Natural killer cell (primary cell): ENCODE data around the gene POLD1. TPM values are rescaled to one million over a fixed set of nuclear protein-coding genes. Genes with fewer than 3 reads are reported as not detected.

Source experiments
- ATAC-seq, 3 donors: fragments of 150-1000 bp in 2 of 3; fragments of 200-7000 bp in 1 of 3; cut with Tn5 transposase; 1 replicate in 1 of 3; 2 replicates in 2 of 3; pipeline ENCODE4 v1.10.0; 2021; ENCODE audit warnings: mild to moderate bottlenecking in 2 of 3, moderate library complexity in 2 of 3
- DNase-seq, 2 donors: peaks; one replicate each; pipeline versions ENCODE4 v3.0.0 to v3.0.0-alpha.2; 2013 to 2021; ENCODE audit warnings: mixed read lengths in 1 of 2
- H3K27ac ChIP-seq: one replicate; pipeline ENCODE4 v1.5.1; 2013; ENCODE audit warnings: mild to moderate bottlenecking, low read length
- H3K27me3 ChIP-seq: one replicate; pipeline ENCODE4 v1.6.1; 2013; ENCODE audit warnings: low read length; ENCODE audit not compliant: control insufficient read depth, insufficient read depth
- H3K36me3 ChIP-seq: one replicate; pipeline ENCODE4 v1.6.1; 2013; ENCODE audit warnings: low read length; ENCODE audit not compliant: control insufficient read depth, insufficient read depth
- H3K4me1 ChIP-seq: one replicate; pipeline ENCODE4 v1.6.1; 2013; ENCODE audit warnings: low read length; ENCODE audit not compliant: control insufficient read depth, insufficient read depth
- H3K4me3 ChIP-seq: one replicate; pipeline ENCODE4 v1.5.1; 2013; ENCODE audit warnings: low read length
- H3K9me3 ChIP-seq: one replicate; pipeline ENCODE4 v1.6.1; 2013; ENCODE audit warnings: low read length; ENCODE audit not compliant: control insufficient read depth, insufficient read depth
- H3K27ac Mint-ChIP-seq, 2 donors: one replicate each; pipeline ENCODE4 v1.8.0; 2022; ENCODE audit warnings: mild to moderate bottlenecking in 2 of 2, mixed read lengths in 2 of 2, moderate library complexity in 1 of 2
- H3K27me3 Mint-ChIP-seq, 2 donors: one replicate each; pipeline ENCODE4 v1.8.0; 2022; ENCODE audit warnings: low read depth in 2 of 2, mixed read lengths in 2 of 2
- H3K36me3 Mint-ChIP-seq: one replicate; pipeline ENCODE4 v1.8.0; 2022; ENCODE audit warnings: mixed read lengths
- H3K4me1 Mint-ChIP-seq, 2 donors: one replicate each; pipeline ENCODE4 v1.8.0; 2022; ENCODE audit warnings: mixed read lengths in 2 of 2
- H3K4me3 Mint-ChIP-seq: one replicate; pipeline ENCODE4 v1.8.0; 2022; ENCODE audit warnings: mild to moderate bottlenecking, moderate library complexity, mixed read lengths
- H3K9me3 Mint-ChIP-seq, 2 donors: one replicate each; pipeline ENCODE4 v1.8.0; 2022; ENCODE audit warnings: mixed read lengths in 2 of 2
- WGBS: methylation state at CpG from one replicate; pipeline ENCODE4 v1.1.7; 2013; ENCODE audit warnings: missing lambda C conversion rate; ENCODE audit not compliant: insufficient coverage; 5-methylcytosine and 5-hydroxymethylcytosine counted together
- intact Hi-C: fragments of 100-400 bp; cut with micrococcal nuclease; formaldehyde crosslinking; loops from one replicate; pipeline ENCODE4 v1.14.2; 2022
- total RNA-seq, 4 donors: library from RNA; stranded (reverse); fragments of 120-200 nt in 1 of 4; gene quantifications; one replicate each; pipeline versions ENCODE4 v1.2.3 to v1.2.4, GENCODE V29; 2013 to 2022
- TF ChIP-seq, protein P1 (sequence below): fragments of 200-600 bp; IDR thresholded peaks from one replicate; pipeline ENCODE4 v1.8.0; 2022; ENCODE audit warnings: antibody characterized with exemption

The POLD1 gene
- total RNA-seq, 3 donors from 2014 or later (not counting 1 experiment from before 2014, with no cell fraction given) = 26.1 to 32.0 (median 30.2) TPM

DNA sequence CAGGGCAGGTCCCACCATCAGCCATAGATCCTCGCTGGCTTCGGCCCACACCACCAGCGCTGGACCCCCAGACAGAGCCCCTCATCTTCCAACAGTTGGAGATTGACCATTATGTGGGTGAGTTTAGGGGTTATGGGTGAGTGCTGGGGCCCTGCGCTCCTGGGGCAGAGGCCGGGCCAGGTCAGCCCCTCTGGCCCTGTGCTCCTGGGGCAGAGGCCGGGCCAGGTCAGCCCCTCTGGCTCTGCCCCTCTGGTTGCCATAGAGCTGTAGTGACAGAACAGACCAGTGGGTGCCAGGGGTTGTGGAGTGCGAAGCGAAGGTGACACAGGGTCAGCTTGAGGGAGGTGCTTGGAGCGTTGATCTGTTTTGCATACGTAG lies 15.2 kb downstream of the POLD1 start:
- H3K36me3 ChIP-seq = peaks cover 6% of the 10 kb centered on the region
- ATAC-seq = no peak
- no peak overlapping the region for H3K4me3 ChIP-seq
- Mint-ChIP-seq H3K9me3 (no peaks in the 10 kb centered on the region), H3K27ac (peak overlapping the region in 1 of 2 donors; percentile 63), H3K36me3 (no peaks in the 10 kb centered on the region), H3K4me3 (no peak overlapping the region), H3K27me3 (no peaks in the 10 kb centered on the region), H3K4me1 (no peaks in the 10 kb centered on the region)
- no peaks in the 10 kb centered on the region for H3K27me3 ChIP-seq
- intact Hi-C loops = no loop called here
- WGBS = over 99% methylated on average over 7 of the region's 10 CpGs
- no peak for DNase-seq
- H3K4me1 ChIP-seq = no peaks in the 10 kb centered on the region
- TF ChIP-seq, protein P1, sequence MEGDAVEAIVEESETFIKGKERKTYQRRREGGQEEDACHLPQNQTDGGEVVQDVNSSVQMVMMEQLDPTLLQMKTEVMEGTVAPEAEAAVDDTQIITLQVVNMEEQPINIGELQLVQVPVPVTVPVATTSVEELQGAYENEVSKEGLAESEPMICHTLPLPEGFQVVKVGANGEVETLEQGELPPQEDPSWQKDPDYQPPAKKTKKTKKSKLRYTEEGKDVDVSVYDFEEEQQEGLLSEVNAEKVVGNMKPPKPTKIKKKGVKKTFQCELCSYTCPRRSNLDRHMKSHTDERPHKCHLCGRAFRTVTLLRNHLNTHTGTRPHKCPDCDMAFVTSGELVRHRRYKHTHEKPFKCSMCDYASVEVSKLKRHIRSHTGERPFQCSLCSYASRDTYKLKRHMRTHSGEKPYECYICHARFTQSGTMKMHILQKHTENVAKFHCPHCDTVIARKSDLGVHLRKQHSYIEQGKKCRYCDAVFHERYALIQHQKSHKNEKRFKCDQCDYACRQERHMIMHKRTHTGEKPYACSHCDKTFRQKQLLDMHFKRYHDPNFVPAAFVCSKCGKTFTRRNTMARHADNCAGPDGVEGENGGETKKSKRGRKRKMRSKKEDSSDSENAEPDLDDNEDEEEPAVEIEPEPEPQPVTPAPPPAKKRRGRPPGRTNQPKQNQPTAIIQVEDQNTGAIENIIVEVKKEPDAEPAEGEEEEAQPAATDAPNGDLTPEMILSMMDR = no peak
- H3K27ac ChIP-seq = no peak overlapping the region
- no peaks in the 10 kb centered on the region for H3K9me3 ChIP-seq

DNA sequence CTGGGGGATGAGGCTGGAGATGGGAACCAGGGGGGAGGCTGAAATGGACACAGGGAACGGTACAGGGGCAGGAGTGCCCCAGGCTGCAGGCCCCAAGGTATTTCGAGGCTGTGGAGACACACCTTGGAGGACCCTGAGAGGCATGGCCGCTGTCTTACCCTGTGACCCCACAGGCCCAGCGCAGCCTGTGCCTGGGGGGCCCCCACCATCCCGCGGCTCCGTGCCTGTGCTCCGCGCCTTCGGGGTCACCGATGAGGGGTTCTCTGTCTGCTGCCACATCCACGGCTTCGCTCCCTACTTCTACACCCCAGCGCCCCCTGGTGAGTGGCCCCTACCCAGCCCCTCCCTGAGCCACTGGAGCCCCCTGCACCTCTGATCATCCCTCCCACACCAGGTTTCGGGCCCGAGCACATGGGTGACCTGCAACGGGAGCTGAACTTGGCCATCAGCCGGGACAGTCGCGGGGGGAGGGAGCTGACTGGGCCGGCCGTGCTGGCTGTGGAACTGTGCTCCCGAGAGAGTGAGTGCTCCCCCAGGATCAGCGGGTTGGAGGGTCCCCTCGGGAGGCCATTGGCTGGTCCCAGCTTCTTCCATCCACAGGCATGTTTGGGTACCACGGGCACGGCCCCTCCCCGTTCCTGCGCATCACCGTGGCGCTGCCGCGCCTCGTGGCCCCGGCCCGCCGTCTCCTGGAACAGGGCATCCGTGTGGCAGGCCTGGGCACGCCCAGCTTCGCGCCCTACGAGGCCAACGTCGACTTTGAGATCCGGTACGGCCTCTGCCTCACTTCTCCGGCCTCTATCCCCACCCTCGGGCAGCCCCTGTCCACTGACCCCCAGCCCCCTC lies 17.7 kb downstream of the POLD1 start:
- Mint-ChIP-seq H3K27me3 (no peaks in the 10 kb centered on the region), H3K36me3 (no peaks in the 10 kb centered on the region), H3K27ac (no peak overlapping the region), H3K4me3 (no peak overlapping the region), H3K9me3 (no peaks in the 10 kb centered on the region), H3K4me1 (no peaks in the 10 kb centered on the region)
- DNase-seq (no peak), ATAC-seq (no peak)
- Histone ChIP-seq H3K4me1 (no peaks in the 10 kb centered on the region), H3K27ac (no peak overlapping the region), H3K27me3 (no peaks in the 10 kb centered on the region), H3K36me3 (peaks cover 9% of the 10 kb centered on the region), H3K9me3 (no peaks in the 10 kb centered on the region), H3K4me3 (no peak overlapping the region)
- WGBS = 94% methylated on average over 48 of the region's 48 CpGs
- TF ChIP-seq, protein P1 = no peak
- intact Hi-C loops = no loop called here

DNA sequence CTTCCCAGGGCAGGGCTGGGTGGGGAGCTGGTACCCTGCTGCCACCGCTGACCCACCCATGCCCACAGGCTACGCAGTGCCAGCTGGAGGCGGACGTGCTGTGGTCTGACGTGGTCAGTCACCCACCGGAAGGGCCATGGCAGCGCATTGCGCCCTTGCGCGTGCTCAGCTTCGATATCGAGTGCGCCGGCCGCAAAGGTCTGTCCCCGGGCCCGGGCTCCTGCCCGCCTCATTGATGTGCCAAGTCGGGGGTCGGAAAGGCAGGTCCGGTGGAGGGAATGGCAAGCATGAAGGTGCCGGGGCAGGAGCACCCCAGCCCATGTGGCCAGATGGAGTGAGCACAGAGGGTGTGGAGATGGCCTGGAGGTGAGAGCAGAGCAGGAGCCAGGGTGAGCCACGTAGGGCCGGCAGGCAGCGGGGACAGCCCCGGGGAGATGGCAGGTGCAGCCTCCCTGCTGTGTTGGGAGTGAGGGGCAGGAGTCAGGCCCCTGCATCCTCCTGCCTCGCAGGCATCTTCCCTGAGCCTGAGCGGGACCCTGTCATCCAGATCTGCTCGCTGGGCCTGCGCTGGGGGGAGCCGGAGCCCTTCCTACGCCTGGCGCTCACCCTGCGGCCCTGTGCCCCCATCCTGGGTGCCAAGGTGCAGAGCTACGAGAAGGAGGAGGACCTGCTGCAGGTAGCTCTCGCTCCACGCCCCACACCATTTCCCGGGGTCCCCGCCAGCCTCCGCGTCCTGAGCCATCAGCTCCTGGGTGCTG lies 18.6 kb downstream of the POLD1 start:
- TF ChIP-seq, protein P1 = no peak
- DNase-seq (no peak), ATAC-seq (no peak)
- no peaks in the 10 kb centered on the region for H3K27me3 Mint-ChIP-seq
- no peaks in the 10 kb centered on the region for H3K9me3 Mint-ChIP-seq
- Histone ChIP-seq H3K4me1 (no peaks in the 10 kb centered on the region), H3K27me3 (no peaks in the 10 kb centered on the region), H3K36me3 (peaks cover 11% of the 10 kb centered on the region), H3K4me3 (no peak overlapping the region), H3K27ac (no peak overlapping the region), H3K9me3 (no peaks in the 10 kb centered on the region)
- no peaks in the 10 kb centered on the region for H3K4me1 Mint-ChIP-seq
- no peaks in the 10 kb centered on the region for H3K36me3 Mint-ChIP-seq
- intact Hi-C loops = no loop called here
- 96% methylated on average over 41 of the region's 41 CpGs for WGBS
- no peak overlapping the region for H3K27ac Mint-ChIP-seq
- H3K4me3 Mint-ChIP-seq = no peak overlapping the region
